Stimulated activated CD8-positive, alpha-beta memory T cell treated with anti-CD3 and anti-CD28 coated beads, Interleukin-4, amount 100 ng/mL, for 24 hours (primary cell): Measurements from ENCODE around the gene SLC30A5.
"Not testable (repeated sequence)": the region's sequence is repeated elsewhere in the genome, so short reads cannot be mapped to it uniquely, and the experiment has no call there.

Experiments used
- DNase-seq: peaks from one replicate; pipeline ENCODE4 v3.0.0-alpha.2; 2020; ENCODE audit warnings: low read depth

Gene SLC30A5

DNA sequence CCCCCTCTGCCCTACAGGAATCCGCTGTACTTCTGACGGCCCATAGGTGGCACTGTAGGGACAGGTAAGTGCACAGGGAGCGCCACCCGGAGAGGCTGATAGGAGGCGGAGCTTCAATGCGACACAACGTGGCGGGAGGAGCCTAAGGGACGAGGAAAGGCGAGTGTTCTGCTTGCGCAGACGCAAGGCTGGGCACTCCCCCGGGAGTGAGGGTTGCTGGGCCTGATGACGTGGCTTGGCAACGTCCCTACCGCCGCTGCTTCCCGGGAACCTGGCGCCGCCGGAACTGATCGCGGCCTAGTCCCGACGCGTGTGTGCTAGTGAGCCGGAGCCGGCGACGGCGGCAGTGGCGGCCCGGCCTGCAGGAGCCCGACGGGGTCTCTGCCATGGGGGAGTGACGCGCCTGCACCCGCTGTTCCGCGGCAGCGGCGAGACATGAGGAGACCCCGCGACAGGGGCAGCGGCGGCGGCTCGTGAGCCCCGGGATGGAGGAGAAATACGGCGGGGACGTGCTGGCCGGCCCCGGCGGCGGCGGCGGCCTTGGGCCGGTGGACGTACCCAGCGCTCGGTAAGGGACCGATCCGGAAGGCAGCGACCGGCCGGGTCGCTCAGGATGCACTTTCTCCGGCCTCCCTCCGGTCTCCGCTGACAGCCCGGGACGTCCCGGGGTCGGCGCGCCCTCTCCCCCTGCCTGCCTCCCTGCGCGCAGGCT is at the start of gene SLC30A5:
SLC30A5 (plus strand) TSS at position 244 of the 712 bp plus-strand sequence; CDS start at position 486, 242 bp downstream.
- peak; percentile 95 for DNase-seq

DNA sequence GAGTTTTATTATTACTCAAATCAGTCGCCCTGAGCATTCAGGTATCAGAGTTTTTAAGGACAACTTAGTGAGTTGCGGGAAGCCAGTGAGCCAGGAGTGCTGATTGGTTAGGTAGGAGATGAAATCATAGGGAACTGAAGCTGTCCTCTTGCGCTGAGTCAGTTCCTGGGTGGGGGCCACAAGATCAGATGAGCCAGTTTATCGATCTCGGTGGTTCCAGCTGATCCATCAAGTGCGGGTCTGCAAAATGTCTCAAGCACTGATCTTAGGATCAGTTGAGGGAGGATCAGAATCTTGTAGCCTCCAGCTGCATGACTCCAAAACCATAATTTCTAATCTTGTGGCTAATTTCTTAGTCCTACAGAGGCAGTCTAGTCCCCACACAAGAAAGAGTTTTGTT is 48.6 kb upstream of the SLC30A5 start:
- DNase-seq, result not testable (repeated sequence)

DNA sequence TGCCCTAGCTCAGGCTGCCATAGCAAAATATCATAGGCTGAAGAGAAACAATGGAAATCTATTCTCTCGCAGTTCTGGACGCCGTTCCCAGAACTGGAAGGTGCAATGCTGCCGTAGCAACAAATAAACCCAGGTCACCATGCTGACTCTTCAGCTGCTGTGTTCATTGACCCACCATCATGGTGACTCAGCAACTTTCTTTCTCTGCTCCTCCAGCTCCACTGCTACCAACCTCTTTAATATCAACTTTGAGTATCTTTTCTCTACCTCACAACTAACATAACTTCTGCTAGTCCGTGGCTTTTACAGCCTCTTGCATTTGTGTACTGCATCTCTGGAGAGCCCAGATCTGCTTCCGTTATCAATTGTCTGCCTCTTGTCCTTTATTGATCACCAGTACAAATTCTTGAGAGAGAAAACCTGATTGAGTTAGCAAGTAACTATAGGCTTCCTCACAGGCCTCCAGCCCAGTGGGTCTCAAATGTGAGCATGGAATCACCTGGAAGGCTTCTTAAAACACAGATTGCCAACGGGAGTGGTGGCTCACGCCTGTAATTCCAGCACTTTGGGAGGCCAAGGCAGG is 47.3 kb upstream of the SLC30A5 start:
- DNase-seq, result no peak

DNA sequence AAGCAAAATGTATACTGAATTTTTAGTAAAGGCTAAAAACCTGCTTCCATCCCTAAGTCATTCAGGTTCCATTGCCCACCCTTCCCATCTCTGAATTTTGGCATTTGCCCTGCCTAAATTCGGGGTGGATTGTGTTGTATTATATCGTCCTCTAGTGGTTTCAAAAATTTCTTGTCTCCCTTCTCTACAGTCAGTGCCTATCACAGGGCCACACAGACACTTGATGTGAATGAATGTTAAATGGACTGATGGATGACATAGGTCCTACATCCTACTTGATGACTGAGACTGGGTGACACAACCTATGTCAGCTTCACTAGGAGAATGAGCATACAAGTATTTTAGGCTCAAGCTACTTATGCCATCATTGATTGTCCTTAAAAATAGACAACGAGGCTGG is 45.6 kb upstream of the SLC30A5 start:
- no peak for DNase-seq

DNA sequence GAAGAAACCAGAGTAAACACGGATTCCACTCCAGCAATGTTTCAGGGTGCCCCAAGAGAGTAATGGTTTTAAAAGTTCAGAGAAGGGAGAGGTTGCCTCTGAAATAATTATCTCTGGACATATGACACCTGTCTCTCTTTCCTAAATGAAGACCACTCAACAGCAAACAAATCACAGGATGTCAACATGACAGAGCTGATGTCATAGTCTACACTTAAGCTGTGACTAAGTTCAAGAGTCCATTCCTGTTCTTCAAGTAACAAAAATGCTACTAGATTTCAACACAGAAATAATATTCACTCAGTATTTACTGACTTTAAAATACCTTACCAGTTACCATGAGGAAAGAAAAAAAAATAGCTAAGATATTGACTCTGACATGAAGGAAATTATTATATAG is 44.7 kb upstream of the SLC30A5 start:
- DNase-seq, result no peak

DNA sequence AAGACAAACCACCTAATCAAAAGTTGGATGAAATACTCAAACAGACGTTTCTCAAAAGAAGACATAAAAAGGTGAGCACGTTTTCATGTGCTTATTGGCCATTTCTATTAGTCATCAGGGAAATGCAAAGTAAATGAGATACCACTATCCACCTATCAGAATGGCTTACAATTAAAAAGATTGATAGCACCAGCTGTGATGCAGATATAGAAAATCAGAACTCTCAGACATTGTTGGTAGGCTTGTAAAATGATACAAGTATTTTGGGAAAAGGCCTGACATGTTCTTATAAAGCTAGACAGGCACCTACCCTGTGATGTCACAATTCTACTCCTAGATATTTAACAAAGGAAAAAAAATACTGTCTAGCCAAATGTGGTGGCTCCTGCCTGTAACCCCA is 44.0 kb upstream of the SLC30A5 start:
- no peak for DNase-seq

DNA sequence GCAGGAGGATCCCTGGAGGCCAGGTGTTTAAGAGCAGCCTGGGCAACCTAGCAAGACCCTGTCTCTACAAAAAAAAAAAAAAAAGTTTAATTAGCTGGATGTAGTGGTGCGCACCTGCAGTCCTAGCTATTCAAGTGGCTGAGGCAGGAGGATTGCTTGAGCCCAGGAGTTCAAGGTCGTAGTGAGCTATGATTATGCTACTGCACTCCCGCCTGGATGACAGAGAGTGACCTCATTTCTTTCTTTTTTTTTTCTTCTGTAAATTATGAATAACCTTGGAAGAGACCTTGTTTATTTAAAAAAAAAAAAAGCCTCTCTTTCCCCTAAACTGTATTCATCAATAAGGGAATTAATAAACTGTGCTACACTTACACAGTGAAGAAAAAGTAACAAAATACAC is 43.6 kb upstream of the SLC30A5 start:
- DNase-seq, result no peak

DNA sequence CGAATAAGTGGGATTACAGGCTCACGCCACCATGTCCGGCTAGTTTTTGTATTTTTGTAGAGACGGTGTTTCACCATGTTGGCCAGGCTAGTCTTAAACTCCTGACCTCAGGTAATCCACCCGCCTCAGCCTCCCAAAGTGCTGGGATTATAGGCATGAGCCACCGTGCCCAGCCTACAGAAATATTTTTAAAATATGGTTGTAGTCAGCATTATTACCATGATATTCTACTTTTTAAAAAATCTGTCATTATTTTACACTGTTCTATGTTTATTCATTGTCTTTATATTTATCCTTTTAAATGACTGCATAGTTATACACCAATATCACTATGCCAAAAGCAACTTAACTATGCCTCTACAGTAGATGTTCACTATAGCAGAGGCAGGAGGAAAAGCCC is 41.6 kb upstream of the SLC30A5 start:
- no peak for DNase-seq

DNA sequence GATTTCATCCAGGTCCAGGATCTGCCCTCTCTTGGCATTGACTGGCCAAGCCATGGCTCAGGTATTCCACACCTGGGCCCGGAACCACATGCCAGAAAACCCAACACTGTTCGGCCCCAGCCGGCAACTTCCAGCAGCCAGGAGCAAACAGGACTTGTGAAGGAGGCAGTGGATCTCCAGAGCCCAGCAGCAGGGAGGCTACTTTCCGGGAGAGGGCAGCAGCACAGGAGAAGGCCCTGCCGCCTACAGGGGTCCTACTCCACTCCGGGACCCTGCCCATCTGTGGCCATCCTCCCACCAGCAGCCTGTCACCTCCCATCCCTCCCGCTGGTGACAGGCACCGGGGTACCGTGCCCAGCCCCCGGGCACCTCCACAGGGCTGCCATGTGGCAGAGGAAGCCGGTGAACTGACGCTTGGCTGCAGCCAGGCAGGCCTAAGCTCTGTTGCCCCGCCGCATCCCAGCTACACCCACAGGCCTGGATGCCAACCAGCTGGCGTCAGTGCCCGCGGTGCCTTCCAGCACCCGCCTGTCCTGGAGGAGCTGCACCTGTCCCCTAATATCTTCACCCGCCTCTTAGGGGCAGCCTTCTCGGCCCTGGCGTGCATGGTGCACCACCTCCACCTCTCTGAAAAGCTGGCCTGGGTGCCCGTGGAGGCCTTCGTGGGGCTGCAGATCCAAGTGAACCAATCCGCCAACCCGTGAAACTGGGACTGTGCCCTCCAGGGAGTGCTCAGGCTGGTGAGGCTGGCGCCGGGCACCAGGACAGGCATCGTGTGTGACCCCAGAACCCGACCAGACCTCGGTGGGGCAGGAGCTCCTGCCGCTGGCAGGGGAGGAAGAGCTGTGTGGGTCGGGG is 18.9 kb upstream of the SLC30A5 start:
- DNase-seq, result no peak

DNA sequence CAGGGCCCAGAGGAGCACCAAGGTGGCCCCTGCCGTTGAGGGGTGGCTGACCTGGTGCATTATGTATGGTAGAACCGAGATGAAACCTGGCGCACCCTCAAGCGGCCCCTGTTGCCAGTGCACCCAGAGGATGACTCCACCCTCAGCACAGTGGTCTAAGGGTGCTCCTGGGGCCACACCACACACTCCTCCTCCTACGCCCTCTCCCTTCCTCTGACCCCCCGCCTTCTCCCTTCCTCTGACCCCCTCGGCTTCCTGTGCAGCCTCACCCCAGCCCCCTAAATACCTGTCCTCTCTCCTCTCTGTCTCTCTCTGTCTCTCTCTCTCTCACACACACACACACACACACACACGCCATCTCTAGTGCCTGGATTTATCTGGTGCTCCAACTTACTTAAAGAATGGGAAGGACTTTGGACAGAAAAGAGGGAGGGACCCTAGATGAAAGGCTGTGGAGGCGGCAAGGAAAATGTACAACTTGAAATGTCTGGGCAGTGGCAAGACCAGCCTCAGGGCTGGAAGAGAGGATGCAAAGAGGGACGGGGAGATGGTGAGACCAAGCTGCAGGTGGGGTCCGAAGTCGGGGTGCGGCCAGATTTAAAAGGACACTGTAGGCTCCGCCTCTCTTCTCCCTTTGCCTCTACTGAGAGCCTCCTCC is 18.2 kb upstream of the SLC30A5 start:
- no peak for DNase-seq

DNA sequence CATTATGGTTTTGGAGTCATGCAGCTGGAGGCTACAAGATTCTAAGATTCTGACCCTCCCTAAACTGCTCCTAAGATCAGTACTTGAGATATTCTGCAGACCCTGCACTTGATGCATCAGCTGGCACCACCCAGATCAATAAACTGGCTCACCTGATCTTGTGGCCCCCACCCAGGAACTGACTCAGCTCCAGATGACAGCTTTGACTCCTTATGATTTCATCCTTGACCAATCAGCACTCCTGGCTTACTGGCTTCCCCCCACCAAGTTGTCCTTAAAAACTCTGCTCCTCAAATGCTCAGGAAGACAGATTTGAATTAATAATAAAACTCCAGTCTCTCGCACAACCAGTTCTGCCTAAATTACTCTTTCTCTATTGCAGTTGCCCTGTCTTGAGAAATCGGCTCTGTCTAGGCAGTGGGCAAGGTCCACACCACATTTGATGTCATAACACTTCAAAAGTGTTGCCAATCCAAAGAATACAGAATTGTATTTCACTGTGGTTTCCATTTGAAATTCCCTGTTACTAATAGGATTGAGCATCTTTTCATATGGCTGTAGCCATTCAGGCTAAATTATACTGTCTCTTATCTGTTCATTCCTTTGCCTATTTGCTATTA is 14.8 kb upstream of the SLC30A5 start:
- DNase-seq, result no peak

DNA sequence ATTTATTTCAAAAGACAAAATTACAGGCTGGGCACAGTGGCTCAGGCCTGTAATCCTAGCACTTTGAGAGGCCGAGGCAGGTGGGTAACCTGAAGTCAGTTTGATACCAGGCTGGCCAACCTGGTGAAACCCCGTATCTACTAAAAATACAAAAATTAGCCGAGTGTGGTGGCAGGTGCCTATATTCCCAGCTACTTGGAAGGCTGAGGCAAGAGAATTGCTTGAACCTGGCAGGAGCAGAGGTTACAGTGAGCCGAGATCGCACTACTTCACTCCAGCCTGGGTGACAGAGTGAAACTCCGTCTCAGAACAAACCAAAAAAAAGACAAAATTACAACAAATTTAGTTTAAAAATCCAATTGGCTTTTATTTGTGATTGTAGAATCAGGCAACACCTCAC is 14.3 kb upstream of the SLC30A5 start:
- DNase-seq, result no peak

DNA sequence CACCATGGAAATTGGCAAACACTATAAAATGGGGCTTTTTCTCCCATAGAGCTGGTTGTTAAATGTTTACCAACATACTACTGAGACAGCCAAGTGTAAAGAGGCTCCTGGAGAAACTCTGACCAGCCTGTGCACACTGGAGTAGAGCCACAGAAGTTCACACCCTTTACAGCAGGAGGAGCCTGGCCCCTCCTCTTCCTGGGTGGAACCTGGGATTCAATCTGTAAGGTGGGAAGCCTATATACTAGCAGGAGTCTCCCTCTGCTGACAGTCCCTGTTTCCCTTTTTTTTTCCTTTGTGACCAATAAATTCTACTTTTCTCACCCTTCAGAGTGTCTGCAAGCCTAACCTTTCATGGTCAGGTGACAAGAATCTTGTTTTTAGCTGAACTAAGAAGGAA is 10.4 kb upstream of the SLC30A5 start:
- no peak for DNase-seq

DNA sequence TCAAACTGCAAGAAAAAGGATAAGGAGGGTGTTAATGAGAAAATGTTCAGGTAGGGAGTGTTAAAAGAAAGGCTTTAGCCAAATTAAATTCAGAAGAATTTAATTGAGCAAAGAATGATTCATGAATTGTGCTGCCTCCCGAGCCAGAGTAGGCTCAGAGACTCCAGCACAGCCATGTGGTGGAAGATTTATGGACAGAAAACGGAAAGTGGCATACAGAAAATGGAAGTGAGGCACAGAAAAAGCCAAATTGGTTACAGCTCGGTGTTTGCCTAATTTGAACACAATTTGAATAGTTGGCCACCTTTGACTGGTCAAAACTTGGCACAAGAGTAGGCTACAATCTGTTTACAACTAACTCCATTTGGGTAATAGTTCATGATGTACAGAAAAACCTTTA is 9.6 kb upstream of the SLC30A5 start:
- no peak for DNase-seq

DNA sequence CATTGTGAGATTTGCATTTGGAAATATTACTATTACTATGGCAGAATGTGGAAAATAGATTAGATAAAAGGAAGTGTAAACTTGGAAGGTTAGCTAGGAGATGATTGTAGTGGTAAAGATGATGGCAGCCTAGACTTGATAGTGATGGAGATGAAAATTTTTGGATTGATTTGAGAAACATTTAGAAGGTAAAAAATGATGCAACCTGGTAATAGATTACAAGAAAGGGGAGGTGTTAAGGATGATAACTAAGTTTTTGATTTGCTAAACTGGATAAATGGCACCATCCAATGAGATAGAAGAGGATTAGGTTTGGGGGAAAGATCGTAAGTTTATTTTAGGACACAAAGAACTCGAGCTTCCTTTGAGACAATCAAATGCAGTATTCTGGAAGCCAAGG is 8.9 kb upstream of the SLC30A5 start:
- no peak for DNase-seq

DNA sequence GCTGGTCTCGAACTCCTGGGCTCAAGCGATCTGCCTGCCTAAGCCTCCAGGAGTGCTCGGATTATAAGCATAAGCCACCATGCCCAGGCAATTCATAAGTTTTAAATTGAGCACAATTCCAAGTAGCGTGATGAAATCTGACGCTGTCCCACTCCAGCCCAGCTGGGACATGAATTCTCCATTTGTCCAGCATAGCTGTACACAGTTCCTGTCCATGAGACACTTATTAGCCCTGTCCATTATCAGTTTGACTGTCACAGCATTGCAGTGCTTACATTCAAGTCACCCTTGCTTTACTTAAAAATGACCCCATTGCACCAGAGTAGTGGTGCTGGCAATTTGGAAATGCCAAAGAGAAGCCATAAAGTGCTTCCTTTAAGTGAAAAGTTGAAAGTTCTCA is 7.6 kb upstream of the SLC30A5 start:
- DNase-seq, result no peak

DNA sequence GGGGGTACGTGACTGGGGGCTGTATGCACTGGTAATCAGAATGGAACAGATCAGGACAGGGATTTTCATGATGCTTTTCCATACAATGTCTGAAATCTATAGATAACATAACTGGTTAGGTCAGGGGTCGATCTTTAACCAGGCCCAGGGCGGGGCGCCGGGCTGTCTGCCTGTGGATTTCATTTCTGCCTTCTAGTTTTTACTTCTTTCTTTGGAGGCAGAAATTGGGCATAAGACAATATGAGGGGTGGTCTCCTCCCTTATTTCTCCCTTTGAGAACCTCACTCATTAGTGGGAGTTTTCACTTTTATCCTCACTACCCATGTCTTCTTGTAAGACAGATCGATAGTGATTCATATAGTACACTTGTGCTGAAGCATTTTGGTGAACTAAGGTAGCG is 5.8 kb upstream of the SLC30A5 start:
- not testable (repeated sequence) for DNase-seq

DNA sequence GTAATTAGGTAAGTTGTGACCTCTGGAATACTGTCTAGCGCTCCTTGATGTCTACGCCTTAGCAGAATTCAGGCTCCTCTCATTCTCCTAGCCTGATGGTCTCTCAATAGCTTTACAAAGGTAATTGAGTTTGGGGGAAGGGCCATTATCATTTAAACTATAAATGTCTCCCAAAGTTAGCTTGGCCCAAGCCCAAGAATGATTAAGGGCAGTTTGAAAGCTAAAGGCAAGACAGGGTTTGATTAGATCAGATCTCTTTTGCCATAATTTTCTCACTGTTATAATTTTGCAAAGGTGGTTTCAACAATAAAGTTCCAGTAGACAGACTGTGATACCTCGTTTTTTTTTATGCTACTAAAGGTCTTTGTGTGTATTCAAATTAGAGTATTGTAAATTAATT is 3.7 kb upstream of the SLC30A5 start:
- no peak for DNase-seq

DNA sequence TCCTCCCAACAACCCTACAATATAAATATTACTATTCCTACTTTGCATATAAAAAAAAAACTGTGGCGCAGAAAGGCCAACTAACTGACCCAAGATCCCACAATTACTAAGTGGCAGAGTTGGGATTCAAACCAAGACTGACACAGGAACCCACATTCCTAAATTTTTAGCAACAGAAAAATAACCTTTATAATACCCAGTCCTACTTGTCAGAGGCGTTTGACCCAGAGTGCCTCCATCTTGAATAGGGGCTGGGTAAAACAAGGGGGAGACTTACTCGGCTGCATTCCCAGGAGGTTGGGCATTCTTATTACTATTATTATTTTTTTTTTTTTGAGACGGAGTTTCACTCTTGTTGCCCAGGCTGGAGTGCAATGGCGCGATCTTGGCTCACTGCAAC is 2.0 kb upstream of the SLC30A5 start:
- DNase-seq, result no peak

DNA sequence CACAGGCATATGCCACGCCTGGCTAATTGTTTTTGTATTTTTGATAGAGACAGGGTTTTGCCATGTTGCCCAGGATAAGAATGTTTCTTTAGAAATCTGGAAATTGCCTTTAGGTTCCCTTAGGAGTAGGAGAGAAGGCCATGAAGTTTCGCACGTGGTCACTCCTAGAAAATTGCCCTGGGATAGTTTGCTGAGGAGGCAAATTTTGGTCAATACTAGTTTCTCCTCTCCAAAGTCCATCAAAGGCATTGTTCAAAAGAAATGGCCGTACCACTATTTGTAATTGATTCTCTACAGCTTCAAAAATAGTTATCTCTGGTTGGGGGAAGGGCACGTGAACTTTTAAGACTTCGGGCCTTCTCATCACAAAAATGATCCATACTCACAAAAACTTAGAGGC is 845 bp upstream of the SLC30A5 start:
- DNase-seq, result no peak

DNA sequence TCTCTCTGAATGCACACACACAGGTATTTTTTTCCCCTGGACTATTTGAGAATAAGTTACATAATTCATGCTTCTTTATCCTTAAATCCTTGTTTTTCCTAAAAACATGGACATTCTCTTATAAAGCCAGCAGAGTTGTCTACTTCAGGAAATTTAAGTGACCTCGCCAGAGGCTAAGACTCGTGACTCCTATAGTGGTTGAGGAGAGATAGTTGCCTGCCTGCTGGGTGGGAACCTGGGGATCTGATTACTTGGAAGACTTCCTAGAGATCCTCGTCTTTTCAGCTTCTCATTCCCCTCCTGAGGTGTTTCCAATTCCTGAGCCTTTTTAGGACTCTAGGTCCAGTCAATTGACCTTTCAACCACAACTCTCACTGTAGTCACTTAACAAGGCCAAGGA is 5.5 kb downstream of the SLC30A5 start:
- no peak for DNase-seq

DNA sequence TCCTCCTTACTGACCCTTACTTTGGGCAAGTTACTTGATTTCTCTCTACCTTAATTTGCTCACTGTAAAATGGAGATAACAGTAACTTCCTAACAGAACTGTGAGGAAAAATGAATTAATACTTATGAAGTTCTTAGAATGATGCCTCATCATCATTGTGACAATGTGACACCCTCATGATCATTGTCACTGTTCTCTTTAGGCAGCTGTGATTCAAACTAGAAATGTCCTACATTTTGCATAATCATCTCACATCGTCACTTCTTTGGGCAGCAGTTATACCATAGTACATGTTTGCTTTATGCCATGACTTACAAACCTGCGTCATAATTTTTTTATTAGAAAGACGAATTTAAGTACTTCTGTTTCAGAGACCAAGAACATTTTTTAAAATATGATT is 9.7 kb downstream of the SLC30A5 start:
- no peak for DNase-seq
